Gastroesophageal sphincter (tissue), 4 donors: ENCODE measurements around the gene FAM118B. TPM values are rescaled to one million over a fixed set of nuclear protein-coding genes. Genes with fewer than 3 reads are reported as not detected.
A peak's percentile ranks its signal among the peaks of the same experiment; 100 is the strongest.

Experiments used
- ATAC-seq: fragments of 150-250 bp; one replicate; pipeline ENCODE4 v1.9.1; 2016; ENCODE audit warnings: mild to moderate bottlenecking, moderate library complexity
- H3K27ac ChIP-seq, 4 donors: fragments of 200-600 bp; sonication (generic) in 3 of 4; 1 replicate in 3 of 4; 2 replicates in 1 of 4; pipeline ENCODE4 v1.5.1; 2016 to 2019
- H3K27me3 ChIP-seq: fragments of 200-600 bp; sonication (generic); one replicate; pipeline ENCODE4 v1.5.1; 2019
- H3K36me3 ChIP-seq, 2 donors: fragments of 200-600 bp; sonication (generic); one replicate each; pipeline ENCODE4 v1.5.1; 2019; ENCODE audit warnings: control low read depth in 1 of 2
- H3K4me1 ChIP-seq, 3 donors: fragments of 200-600 bp; sonication (generic); 1 replicate in 2 of 3; 2 replicates in 1 of 3; pipeline ENCODE4 v1.5.1; 2016 to 2019; ENCODE audit warnings: control low read depth in 2 of 3
- H3K4me3 ChIP-seq, 2 donors: fragments of 200-600 bp; sonication (generic); one replicate each; pipeline ENCODE4 v1.5.1; 2019; ENCODE audit warnings: mild to moderate bottlenecking in 1 of 2, moderate library complexity in 1 of 2
- H3K9me3 ChIP-seq, 3 donors: fragments of 200-600 bp; sonication (generic); one replicate each; pipeline ENCODE4 v1.5.1; 2017 to 2019; ENCODE audit warnings: control low read depth in 2 of 3
- EP300 ChIP-seq: sonication (generic); formaldehyde crosslinking; IDR thresholded peaks from one replicate; pipeline ENCODE4 v1.6.1; 2017; ENCODE audit warnings: antibody characterized with exemption, mild to moderate bottlenecking
- POLR2A ChIP-seq, 2 donors: fragments of 450-650 bp; IDR thresholded peaks; one replicate each; pipeline ENCODE4 v1.6.1; 2017; ENCODE audit warnings: antibody characterized with exemption in 2 of 2, mild to moderate bottlenecking in 2 of 2, moderate library complexity in 1 of 2
- POLR2AphosphoS5 ChIP-seq: sonication (generic); formaldehyde crosslinking; IDR thresholded peaks from one replicate; pipeline ENCODE4 v1.6.1; 2017; ENCODE audit warnings: antibody characterized with exemption
- WGBS, 2 donors: methylation state at CpG; one replicate each; pipeline ENCODE4 v1.1.5; 2018; ENCODE audit warnings: low coverage in 1 of 2; 5-methylcytosine and 5-hydroxymethylcytosine counted together
- total RNA-seq, 4 donors: library from RNA; depleted of rRNA; stranded (reverse); fragments of >200 nt; gene quantifications; one replicate each; pipeline ENCODE4 v1.1.0, GENCODE V29; 2016
- TF ChIP-seq, protein P1 (sequence below), 4 experiments: fragments of 200-600 bp in 2 of 4; fragments of 450-650 bp in 2 of 4; sonication (generic) in 1 of 4; IDR thresholded peaks; one replicate each; pipeline ENCODE4 v1.5.1; 2017 to 2019; ENCODE audit warnings: antibody characterized with exemption in 4 of 4, mild to moderate bottlenecking in 2 of 4, moderate library complexity in 2 of 4

The FAM118B gene
- total RNA-seq, 4 donors from 2014 or later: 15.5 to 24.0 (median 19.9) TPM

DNA sequence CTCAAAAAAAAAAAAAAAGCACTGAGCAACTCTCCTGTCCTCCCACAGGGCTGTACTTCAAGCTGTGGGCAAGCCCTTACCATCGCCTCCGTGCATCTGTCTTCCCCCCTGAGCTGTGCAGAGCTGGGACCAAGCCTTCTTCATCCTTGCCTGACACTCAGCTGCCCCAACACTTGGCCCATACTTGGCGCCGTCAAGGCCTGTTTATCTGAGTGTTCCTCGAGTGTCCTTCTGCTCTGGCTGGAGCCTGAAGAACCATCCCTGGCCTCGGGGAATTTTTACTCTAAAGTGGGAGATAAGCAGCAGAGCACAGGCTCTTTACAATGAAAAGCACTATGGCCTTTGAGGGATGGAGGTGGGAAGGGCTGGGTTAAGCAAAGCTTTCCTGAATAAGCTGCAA, 69.7 kb downstream of the FAM118B start:
- H3K4me1 ChIP-seq: peaks cover 0 to 40% (median 9%) of the 10 kb centered on the region in 3 donors
- ATAC-seq: no peak
- 73 to 79% methylated on average over 5 to 6 of the region's 6 CpGs for WGBS, 2 donors
- H3K9me3 ChIP-seq: no peaks in the 10 kb centered on the region
- peaks cover 0 to 20% of the 10 kb centered on the region in 2 donors for H3K36me3 ChIP-seq
- no peaks in the 10 kb centered on the region for H3K27me3 ChIP-seq
- H3K4me3 ChIP-seq: no peak overlapping the region
- TF ChIP-seq POLR2AphosphoS5 (no peak), POLR2A (IDR thresholded peaks at IDR 0.05) (no peak), EP300 (no peak)
- TF ChIP-seq, protein P1, sequence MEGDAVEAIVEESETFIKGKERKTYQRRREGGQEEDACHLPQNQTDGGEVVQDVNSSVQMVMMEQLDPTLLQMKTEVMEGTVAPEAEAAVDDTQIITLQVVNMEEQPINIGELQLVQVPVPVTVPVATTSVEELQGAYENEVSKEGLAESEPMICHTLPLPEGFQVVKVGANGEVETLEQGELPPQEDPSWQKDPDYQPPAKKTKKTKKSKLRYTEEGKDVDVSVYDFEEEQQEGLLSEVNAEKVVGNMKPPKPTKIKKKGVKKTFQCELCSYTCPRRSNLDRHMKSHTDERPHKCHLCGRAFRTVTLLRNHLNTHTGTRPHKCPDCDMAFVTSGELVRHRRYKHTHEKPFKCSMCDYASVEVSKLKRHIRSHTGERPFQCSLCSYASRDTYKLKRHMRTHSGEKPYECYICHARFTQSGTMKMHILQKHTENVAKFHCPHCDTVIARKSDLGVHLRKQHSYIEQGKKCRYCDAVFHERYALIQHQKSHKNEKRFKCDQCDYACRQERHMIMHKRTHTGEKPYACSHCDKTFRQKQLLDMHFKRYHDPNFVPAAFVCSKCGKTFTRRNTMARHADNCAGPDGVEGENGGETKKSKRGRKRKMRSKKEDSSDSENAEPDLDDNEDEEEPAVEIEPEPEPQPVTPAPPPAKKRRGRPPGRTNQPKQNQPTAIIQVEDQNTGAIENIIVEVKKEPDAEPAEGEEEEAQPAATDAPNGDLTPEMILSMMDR (IDR thresholded peaks at IDR 0.05): no peak
- H3K27ac ChIP-seq: peak overlapping the region in 2 of 4 donors; percentile 6 to 97

DNA sequence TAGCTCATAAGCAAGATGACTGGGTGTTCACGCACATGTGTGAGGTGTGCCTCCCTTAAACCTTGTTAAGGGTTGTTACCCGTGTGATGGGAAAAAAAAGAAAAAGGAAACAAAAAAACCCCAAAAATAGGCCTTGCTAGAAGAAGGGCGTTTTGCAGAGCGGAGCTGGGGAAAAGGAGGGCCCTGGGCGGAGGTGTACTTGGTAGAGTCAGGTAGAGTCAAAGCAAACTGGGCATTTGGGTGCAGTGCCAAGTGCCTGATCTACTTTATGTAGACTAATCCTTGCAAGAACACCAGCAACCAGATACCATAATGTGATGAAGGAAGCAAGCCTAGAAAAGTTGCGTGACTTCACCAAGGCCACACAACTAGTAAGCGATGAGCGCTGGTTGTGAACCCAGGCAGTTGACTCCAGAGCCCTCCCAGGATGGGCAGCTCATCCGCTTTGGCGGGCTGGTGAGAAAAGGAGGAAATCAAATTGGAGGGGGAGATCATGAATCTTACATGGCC, 70.1 kb downstream of the FAM118B start:
- peaks cover 0 to 40% (median 9%) of the 10 kb centered on the region in 3 donors for H3K4me1 ChIP-seq
- H3K9me3 ChIP-seq: no peaks in the 10 kb centered on the region
- H3K27ac ChIP-seq: peak overlapping the region in 3 of 4 donors; percentile 96 to 99 (median 97)
- H3K4me3 ChIP-seq: peak overlapping the region in 1 of 2 donors; percentile 89
- H3K27me3 ChIP-seq: no peaks in the 10 kb centered on the region
- no peak for TF ChIP-seq POLR2AphosphoS5
- no peak for TF ChIP-seq EP300
- TF ChIP-seq, protein P1 (IDR thresholded peaks at IDR 0.05): no peak
- no peak for TF ChIP-seq POLR2A (IDR thresholded peaks at IDR 0.05)
- 88 to 91% methylated on average over 5 to 9 of the region's 10 CpGs for WGBS, 2 donors
- ATAC-seq: no peak
- H3K36me3 ChIP-seq: peaks cover 0 to 16% of the 10 kb centered on the region in 2 donors

DNA sequence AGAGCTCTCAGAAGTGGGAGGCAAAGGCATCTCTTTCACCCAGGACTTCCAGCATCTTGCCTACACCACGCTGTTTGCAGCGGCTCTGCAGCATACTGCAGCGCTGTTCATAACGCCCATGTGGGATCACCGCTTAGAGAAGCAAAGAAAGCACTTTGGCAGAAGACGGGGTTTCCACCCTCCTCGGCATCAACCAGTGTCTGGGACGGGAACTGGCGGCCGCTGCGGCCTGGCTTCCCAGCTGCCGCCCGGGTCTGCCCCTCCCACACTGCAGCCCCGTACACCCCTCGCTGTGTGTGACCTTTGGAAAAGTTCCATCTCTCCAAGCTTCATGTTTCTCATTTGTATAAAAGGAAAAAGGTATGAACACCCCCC, 70.8 kb downstream of the FAM118B start:
- Histone ChIP-seq H3K27me3 (no peaks in the 10 kb centered on the region), H3K4me3 (peak overlapping the region; percentile 54 to 89), H3K4me1 (peaks cover 0 to 40% (median 9%) of the 10 kb centered on the region in 3 donors), H3K27ac (peak overlapping the region; percentile 85 to 99 (median 96)), H3K36me3 (peaks cover 0 to 14% of the 10 kb centered on the region in 2 donors), H3K9me3 (no peaks in the 10 kb centered on the region)
- TF ChIP-seq POLR2AphosphoS5 (peak; percentile 11), POLR2A (IDR thresholded peaks at IDR 0.05) (no peak), EP300 (no peak)
- TF ChIP-seq, protein P1 (IDR thresholded peaks at IDR 0.05): peak in 1 of 4 experiments; percentile 3
- WGBS, 2 donors: 0% methylated on average over 2 to 14 of the region's 15 CpGs
- ATAC-seq: peak; percentile 77

DNA sequence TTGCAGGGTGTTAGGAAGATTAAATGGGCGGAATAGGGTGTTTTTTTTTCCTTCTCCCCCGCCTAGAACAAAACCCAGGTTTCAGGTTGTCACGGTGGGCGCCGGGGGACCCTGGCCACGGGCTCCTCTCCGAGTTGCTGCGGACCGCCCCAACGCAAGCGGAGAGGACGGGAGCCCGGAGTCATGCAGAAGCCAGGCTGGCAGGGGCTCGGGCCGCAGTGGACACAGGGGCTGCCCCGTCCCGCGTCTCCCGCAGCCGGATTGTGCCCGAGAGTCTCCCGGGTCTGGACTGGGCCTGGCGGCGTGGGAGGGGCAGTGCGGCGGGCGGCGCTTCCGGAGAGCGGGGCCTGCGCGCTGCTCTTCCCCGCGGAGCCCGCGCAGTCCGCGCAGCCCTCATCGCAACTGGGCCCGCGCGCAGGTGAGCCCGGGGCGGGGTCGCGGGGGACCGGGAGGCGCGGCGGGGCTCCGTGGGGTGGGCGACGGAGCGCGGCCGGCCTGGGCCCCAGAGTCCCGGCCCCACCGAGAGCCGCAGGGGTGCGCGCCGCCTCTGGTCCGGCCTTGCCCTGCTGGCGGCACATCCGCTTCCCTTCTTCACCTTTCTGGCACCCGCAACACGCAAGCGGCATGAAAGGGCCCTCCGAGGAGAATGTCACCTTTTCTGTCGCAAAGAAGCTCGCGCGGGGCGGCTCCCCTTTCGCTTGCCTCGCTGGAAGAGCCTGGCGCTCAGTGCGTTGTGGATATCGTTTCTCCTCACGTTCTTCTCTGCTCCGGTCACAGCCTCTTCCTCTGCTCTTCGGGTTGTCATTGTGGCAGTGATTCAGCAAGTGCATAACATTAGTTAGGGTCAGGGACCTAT, 71.4 kb downstream of the FAM118B start, which contains the start of gene TIRAP:
Gene TIRAP (plus strand): TSS at position 358 of the 856 bp plus-strand sequence. CDS start 7,802 bp downstream, outside the sequence.
- no peaks in the 10 kb centered on the region for H3K27me3 ChIP-seq
- peak within 1 kb of the TSS; percentile 54 to 89 for H3K4me3 ChIP-seq
- 0% methylated on average over 12 of the region's 82 CpGs; no CpG with 5 or more reads in 1 of the 2 donors for WGBS, 2 donors
- H3K36me3 ChIP-seq: peaks cover 0 to 14% of the 10 kb centered on the region in 2 donors
- ATAC-seq: peak; percentile 91
- peaks cover 0 to 40% (median 9%) of the 10 kb centered on the region in 3 donors for H3K4me1 ChIP-seq
- peak within 1 kb of the TSS; percentile 85 to 99 (median 96) for H3K27ac ChIP-seq
- H3K9me3 ChIP-seq: no peaks in the 10 kb centered on the region
- TF ChIP-seq POLR2A (IDR thresholded peaks at IDR 0.05) (peak; percentile 60 to 71), EP300 (no peak), POLR2AphosphoS5 (peak; percentile 76)
- TF ChIP-seq, protein P1 (IDR thresholded peaks at IDR 0.05): peak in 3 of 4 experiments; percentile 20 to 57 (median 24)
